ENCODE results near the gene HBE1. TPM values are rescaled to one million over a fixed set of nuclear protein-coding genes. Genes with fewer than 3 reads are reported as not detected.

The HBE1 gene
- total RNA-seq, 4 donors from 2014 or later, result 4.2 TPM; not detected in 3

DNA sequence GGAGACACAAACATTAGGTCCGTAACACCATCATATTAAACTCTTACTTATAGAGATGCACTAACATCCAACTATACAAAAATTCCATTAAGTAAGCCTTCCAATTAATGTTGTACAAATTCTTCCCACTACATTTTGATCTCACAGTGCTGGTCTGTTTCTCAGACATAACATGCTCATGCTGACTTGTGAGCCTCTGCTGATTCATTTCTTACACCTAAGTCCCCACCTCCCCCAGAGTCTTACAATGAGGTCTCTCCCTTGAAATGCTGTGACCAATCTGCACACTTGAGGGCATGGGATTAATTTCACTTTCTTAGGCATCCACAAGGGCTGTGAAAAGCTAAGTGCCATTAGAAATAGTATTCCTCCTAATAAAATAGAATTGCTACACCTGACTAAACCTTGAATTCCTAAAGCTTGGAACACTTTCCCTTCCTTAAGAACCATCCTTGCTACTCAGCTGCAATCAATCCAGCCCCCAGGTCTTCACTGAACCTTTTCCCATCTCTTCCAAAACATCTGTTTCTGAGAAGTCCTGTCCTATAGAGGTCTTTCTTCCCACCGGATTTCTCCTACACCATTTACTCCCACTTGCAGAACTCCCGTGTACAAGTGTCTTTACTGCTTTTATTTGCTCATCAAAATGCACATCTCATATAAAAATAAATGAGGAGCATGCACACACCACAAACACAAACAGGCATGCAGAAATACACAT lies 22.1 kb downstream of the HBE1 start:
- Histone ChIP-seq H3K36me3 (no peaks in the 10 kb centered on the region), H3K27ac (no peak overlapping the region)
- intact Hi-C loops (cut with DNase I; ENCODE audit: low total_unique reads), result no loop called here

DNA sequence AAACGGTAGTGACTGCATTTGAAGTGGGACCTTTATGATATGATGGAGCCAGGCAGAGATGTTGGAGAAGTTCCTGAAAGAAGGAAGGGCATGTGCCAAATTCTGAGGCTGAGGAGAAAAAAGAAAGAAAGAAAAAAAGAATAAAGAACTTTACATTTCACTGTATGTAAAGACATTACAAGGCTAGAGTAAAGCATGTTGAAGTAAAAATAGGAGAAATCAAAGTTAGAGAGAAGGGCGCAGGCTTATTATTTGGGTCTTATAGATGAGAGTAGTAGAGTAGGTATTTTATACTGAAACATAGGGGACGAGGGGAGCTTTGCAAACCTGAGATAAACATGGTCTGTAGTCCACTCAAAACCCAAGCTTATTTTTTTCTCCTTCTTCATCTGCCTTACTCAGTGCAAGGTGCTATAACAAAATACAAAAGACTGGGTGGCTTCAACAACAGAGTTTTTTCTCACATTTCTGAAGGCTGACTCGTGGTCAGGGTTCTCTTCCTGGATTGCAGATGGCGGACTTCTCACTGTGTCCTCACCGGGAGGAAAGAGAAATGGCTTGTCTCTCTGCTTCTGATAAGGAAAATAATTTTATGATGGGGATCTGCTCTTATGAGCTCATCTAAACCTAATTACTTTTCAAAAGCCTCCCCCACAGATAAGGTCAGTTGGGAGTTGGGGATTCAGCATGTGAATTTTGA lies 22.8 kb downstream of the HBE1 start:
- DNase-seq, result no peak
- no peaks in the 10 kb centered on the region for H3K27me3 ChIP-seq
- intact Hi-C loops (cut with DNase I; ENCODE audit: low total_unique reads), result no loop called here

More for the DNA sequence above, 22.1 kb downstream of the HBE1 start:
- Histone ChIP-seq H3K4me1 (no peaks in the 10 kb centered on the region), H3K27me3 (no peaks in the 10 kb centered on the region), H3K4me3 (no peak overlapping the region), H3K9me3 (no peaks in the 10 kb centered on the region)
- TF ChIP-seq POLR2A (IDR thresholded peaks at IDR 0.05), result no peak
- TF ChIP-seq, protein P1, sequence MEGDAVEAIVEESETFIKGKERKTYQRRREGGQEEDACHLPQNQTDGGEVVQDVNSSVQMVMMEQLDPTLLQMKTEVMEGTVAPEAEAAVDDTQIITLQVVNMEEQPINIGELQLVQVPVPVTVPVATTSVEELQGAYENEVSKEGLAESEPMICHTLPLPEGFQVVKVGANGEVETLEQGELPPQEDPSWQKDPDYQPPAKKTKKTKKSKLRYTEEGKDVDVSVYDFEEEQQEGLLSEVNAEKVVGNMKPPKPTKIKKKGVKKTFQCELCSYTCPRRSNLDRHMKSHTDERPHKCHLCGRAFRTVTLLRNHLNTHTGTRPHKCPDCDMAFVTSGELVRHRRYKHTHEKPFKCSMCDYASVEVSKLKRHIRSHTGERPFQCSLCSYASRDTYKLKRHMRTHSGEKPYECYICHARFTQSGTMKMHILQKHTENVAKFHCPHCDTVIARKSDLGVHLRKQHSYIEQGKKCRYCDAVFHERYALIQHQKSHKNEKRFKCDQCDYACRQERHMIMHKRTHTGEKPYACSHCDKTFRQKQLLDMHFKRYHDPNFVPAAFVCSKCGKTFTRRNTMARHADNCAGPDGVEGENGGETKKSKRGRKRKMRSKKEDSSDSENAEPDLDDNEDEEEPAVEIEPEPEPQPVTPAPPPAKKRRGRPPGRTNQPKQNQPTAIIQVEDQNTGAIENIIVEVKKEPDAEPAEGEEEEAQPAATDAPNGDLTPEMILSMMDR (IDR thresholded peaks at IDR 0.05), result no peak
- no peak for DNase-seq

DNA sequence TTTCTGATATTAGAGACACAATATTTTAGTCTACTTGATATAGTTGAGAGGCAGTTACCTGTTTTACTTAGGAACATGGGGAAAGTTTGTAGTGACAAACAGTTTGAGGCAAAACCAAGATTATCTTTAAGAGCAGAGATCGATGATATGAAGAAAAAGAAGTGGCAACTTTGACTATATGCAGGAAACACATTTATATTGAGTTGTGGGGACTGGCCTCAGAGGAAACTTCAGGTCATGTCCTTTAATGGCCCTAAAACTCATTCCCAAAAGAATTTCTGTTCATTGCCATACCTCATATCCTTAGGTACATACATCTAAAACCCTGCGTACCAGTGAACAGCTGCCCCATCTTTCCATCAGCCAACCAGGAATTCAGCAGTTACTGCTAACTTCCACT lies 24.6 kb downstream of the HBE1 start:
- H3K27ac ChIP-seq, result no peak overlapping the region
- H3K36me3 ChIP-seq, result no peaks in the 10 kb centered on the region
- H3K4me1 ChIP-seq, result no peaks in the 10 kb centered on the region
- no peaks in the 10 kb centered on the region for H3K27me3 ChIP-seq
- no peak for TF ChIP-seq POLR2A (IDR thresholded peaks at IDR 0.05)
- TF ChIP-seq, protein P1 (IDR thresholded peaks at IDR 0.05), result no peak
- DNase-seq, result no peak
- intact Hi-C loops (cut with DNase I; ENCODE audit: low total_unique reads), result no loop called here
- no peak overlapping the region for H3K4me3 ChIP-seq
- H3K9me3 ChIP-seq, result no peaks in the 10 kb centered on the region

More for the DNA sequence above, 22.8 kb downstream of the HBE1 start:
- Histone ChIP-seq H3K4me1 (no peaks in the 10 kb centered on the region), H3K27ac (no peak overlapping the region), H3K36me3 (no peaks in the 10 kb centered on the region), H3K4me3 (no peak overlapping the region), H3K9me3 (no peaks in the 10 kb centered on the region)
- TF ChIP-seq, protein P1 (IDR thresholded peaks at IDR 0.05), result no peak
- TF ChIP-seq POLR2A (IDR thresholded peaks at IDR 0.05), result no peak

DNA sequence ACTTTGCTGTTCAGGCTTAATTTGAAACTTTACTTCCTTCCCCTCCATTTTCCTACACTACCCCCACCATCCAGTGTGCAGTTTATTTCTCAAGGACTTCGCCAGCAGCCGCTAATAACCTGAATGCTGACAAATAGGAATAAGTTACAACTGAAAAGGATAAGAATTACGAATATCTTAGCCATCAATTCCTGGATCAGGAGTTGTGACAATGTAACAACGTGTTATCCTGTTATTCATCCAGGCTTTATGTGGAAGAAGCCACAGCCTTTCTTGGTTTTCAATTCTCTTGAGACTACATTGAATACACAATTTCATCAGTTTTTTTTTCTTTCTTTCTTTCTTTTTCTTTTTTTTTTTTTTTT lies 25.9 kb downstream of the HBE1 start:
- Histone ChIP-seq H3K4me1 (no peaks in the 10 kb centered on the region), H3K36me3 (no peaks in the 10 kb centered on the region), H3K27me3 (no peaks in the 10 kb centered on the region), H3K4me3 (no peak overlapping the region), H3K27ac (no peak overlapping the region), H3K9me3 (no peaks in the 10 kb centered on the region)
- DNase-seq, result no peak
- no peak for TF ChIP-seq POLR2A (IDR thresholded peaks at IDR 0.05)
- TF ChIP-seq, protein P1 (IDR thresholded peaks at IDR 0.05), result no peak
- intact Hi-C loops (cut with DNase I; ENCODE audit: low total_unique reads), result no loop called here
